Caco-2 (cell line): ENCODE data around the gene RALGAPA2. TPM values are rescaled to one million over a fixed set of nuclear protein-coding genes. Genes with fewer than 3 reads are reported as not detected.

ENCODE experiments used
- BruUV-seq: library from RNA; stranded (reverse); fragments of 400-500 nt; replicated peaks from 2 replicates; lab custom pipeline; 2021; lab: Mats Ljungman, UMichigan
- CTCF ChIA-PET: fragments of 300-600 bp; sonication (Branson Sonifier 250); formaldehyde crosslinking; loops from one replicate; lab custom pipeline; 2022; ENCODE audit warnings: antibody characterized with exemption; lab: Charles Lee
- POLR2A ChIA-PET: fragments of 300-600 bp; sonication (Branson Sonifier 250); formaldehyde crosslinking; loops from one replicate; lab custom pipeline; 2022; ENCODE audit warnings: antibody characterized with exemption; lab: Charles Lee
- DNase-seq, 2 experiments: peaks; one replicate each; pipeline versions ENCODE4 v3.0.0 to v3.0.0-alpha.2; 2020 to 2022
- H3K27me3 ChIP-seq: replicated peaks from 2 replicates; pipeline ENCODE4 v1.6.0; 2011; ENCODE audit warnings: low read length; ENCODE audit not compliant: control insufficient read depth, insufficient read depth
- H3K36me3 ChIP-seq: 2 replicates; pipeline ENCODE4 v1.5.1; 2011; ENCODE audit warnings: low read length; ENCODE audit not compliant: control insufficient read depth, insufficient read depth
- H3K4me1 ChIP-seq: fragments of 250-450 bp; sonication (Bioruptor Pico); 2 replicates; pipeline ENCODE4 v1.5.1; 2020; ENCODE audit warnings: mild to moderate bottlenecking
- H3K4me3 ChIP-seq: 2 replicates; pipeline ENCODE4 v1.5.1; 2011; ENCODE audit warnings: low read depth, mild to moderate bottlenecking, control low read depth, low read length
- H3K9me3 ChIP-seq: fragments of 250-450 bp; sonication (Bioruptor Pico); 2 replicates; pipeline ENCODE4 v1.5.1; 2020; ENCODE audit warnings: mild to moderate bottlenecking, moderate library complexity
- H3K27ac Mint-ChIP-seq: one replicate; pipeline ENCODE4 v1.8.0; 2022; ENCODE audit warnings: mixed read lengths; ENCODE audit not compliant: unreplicated experiment
- H3K27me3 Mint-ChIP-seq: one replicate; pipeline ENCODE4 v1.8.0; 2022; ENCODE audit warnings: mixed read lengths; ENCODE audit not compliant: insufficient read depth, unreplicated experiment
- H3K36me3 Mint-ChIP-seq: one replicate; pipeline ENCODE4 v1.8.0; 2022; ENCODE audit warnings: mild to moderate bottlenecking, mixed read lengths; ENCODE audit not compliant: insufficient read depth, unreplicated experiment
- H3K4me1 Mint-ChIP-seq: one replicate; pipeline ENCODE4 v1.8.0; 2022; ENCODE audit warnings: low read depth, mixed read lengths; ENCODE audit not compliant: unreplicated experiment
- H3K4me3 Mint-ChIP-seq: one replicate; pipeline ENCODE4 v1.8.0; 2022; ENCODE audit warnings: mild to moderate bottlenecking, moderate library complexity, mixed read lengths; ENCODE audit not compliant: unreplicated experiment
- H3K9me3 Mint-ChIP-seq: one replicate; pipeline ENCODE4 v1.8.0; 2022; ENCODE audit warnings: mixed read lengths; ENCODE audit not compliant: unreplicated experiment
- intact Hi-C: fragments of 100-400 bp; cut with micrococcal nuclease; formaldehyde crosslinking; loops from one replicate; pipeline ENCODE4 v1.10.0; 2022; ENCODE audit not compliant: unreplicated experiment
- total RNA-seq: library from RNA; stranded (reverse); gene quantifications from 2 replicates; pipeline ENCODE4 v1.2.3, GENCODE V29; 2022
- TF ChIP-seq, protein P1 (sequence below), 2 experiments: fragments of 200-600 bp in 1 of 2; IDR thresholded peaks; 1 replicate in 1 of 2; 2 replicates in 1 of 2; pipeline versions ENCODE4 v1.5.1 to v1.8.0; 2011 to 2022; ENCODE audit warnings: antibody characterized with exemption in 1 of 2, control low read depth in 1 of 2, inconsistent platforms in 1 of 2, low read depth in 1 of 2, low read length in 1 of 2, mild to moderate bottlenecking in 1 of 2, moderate library complexity in 1 of 2; ENCODE audit not compliant: insufficient read depth in 1 of 2, severe bottlenecking in 1 of 2, unreplicated experiment in 1 of 2

The RALGAPA2 gene
- total RNA-seq, 1 experiment from 2014 or later: 17.3 TPM

DNA sequence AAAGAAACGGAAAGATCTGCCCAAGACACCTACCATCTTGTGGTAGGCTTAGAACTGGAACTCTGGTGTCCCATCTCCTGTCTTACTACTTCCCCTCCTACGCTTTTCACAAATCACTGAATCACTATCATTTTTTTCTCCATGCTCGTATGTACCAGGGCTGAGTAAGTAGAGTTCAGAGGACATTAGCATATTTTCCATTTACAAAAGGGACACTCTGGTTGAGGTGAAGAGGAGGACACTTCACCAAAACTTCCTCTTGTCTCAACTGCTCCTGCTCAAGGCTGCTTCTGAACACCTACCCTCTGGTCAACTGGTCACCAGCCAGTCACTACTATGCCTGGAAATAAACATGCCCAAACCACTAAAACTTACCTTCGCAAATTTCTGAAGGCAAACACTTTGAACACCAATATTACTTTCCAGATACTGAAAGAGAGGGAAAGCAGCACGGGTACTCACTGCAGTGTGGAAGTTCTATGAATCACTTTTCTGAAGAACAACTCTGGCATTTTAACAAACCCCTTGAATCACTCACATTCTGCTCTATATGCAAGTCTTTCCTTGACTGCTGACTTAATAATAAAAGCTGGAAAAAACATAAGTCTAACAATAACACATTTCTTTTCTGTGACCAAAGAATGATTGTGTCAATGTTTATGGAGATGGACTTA is 221.2 kb downstream of the RALGAPA2 start:
- H3K36me3 Mint-ChIP-seq: no peaks in the 10 kb centered on the region
- TF ChIP-seq, protein P1, sequence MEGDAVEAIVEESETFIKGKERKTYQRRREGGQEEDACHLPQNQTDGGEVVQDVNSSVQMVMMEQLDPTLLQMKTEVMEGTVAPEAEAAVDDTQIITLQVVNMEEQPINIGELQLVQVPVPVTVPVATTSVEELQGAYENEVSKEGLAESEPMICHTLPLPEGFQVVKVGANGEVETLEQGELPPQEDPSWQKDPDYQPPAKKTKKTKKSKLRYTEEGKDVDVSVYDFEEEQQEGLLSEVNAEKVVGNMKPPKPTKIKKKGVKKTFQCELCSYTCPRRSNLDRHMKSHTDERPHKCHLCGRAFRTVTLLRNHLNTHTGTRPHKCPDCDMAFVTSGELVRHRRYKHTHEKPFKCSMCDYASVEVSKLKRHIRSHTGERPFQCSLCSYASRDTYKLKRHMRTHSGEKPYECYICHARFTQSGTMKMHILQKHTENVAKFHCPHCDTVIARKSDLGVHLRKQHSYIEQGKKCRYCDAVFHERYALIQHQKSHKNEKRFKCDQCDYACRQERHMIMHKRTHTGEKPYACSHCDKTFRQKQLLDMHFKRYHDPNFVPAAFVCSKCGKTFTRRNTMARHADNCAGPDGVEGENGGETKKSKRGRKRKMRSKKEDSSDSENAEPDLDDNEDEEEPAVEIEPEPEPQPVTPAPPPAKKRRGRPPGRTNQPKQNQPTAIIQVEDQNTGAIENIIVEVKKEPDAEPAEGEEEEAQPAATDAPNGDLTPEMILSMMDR (IDR thresholded peaks at IDR 0.05; ENCODE audit: insufficient read depth in 1 of 2, low read depth in 1 of 2, low read length in 1 of 2, severe bottlenecking in 1 of 2, unreplicated experiment in 1 of 2): no peak
- Histone ChIP-seq H3K4me3 (no peak overlapping the region), H3K27me3 (no peaks in the 10 kb centered on the region), H3K4me1 (no peaks in the 10 kb centered on the region), H3K36me3 (no peaks in the 10 kb centered on the region), H3K9me3 (no peaks in the 10 kb centered on the region)
- no peak overlapping the region for H3K4me3 Mint-ChIP-seq
- H3K9me3 Mint-ChIP-seq: no peaks in the 10 kb centered on the region
- H3K4me1 Mint-ChIP-seq: no peaks in the 10 kb centered on the region
- no peak overlapping the region for H3K27ac Mint-ChIP-seq
- H3K27me3 Mint-ChIP-seq: no peaks in the 10 kb centered on the region
- intact Hi-C loops: no loop called here
- ChIA-PET POLR2A (no interaction called here), CTCF (no interaction called here)
- BruUV-seq: no TSS peak
- DNase-seq: no peak

GRCh38 chr20:20490673-20491072 is 221.8 kb downstream of the RALGAPA2 start:
- Histone ChIP-seq H3K4me1 (no peaks in the 10 kb centered on the region), H3K9me3 (no peaks in the 10 kb centered on the region), H3K36me3 (no peaks in the 10 kb centered on the region), H3K4me3 (no peak overlapping the region), H3K27me3 (no peaks in the 10 kb centered on the region)
- ChIA-PET POLR2A (no interaction called here), CTCF (no interaction called here)
- BruUV-seq: no TSS peak
- no peak for DNase-seq
- Mint-ChIP-seq H3K36me3 (no peaks in the 10 kb centered on the region), H3K27me3 (no peaks in the 10 kb centered on the region), H3K9me3 (no peaks in the 10 kb centered on the region), H3K4me3 (no peak overlapping the region), H3K4me1 (no peaks in the 10 kb centered on the region), H3K27ac (no peak overlapping the region)
- intact Hi-C loops: no loop called here
- TF ChIP-seq, protein P1 (IDR thresholded peaks at IDR 0.05; ENCODE audit: insufficient read depth in 1 of 2, low read depth in 1 of 2, low read length in 1 of 2, severe bottlenecking in 1 of 2, unreplicated experiment in 1 of 2): no peak

DNA sequence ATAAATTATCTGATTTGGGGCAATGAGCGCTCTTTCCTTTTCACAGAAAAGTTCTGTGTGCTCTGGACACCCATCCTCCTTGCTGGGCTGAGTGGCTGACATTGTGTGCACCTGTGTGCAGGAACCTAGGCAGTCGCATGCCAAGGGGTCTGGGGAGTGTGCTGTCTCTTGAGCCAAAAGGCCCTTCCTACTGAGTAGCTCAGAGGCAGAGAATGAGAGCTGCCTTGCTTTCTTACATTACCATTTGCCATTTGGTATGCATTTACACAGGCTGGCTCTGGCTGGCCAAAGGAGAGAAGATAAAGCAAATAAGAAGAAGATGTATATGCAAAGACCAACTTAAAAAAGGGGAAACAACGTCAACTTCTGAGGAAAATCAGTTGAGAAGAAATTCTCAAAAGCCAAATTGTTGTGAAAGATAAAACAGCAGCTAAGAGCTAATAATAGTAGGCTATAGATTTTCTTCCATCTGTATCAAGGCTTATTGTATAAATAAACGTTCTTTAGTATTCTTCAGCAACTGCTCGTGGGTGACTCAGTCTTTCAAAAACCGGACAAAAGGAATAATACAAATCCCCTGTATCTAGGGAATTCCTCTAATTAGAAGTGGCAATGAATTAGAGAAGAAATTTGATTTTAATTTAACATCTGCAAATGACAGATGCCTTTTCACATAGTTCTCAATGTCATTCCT is 222.6 kb downstream of the RALGAPA2 start:
- POLR2A ChIA-PET: no interaction called here
- Mint-ChIP-seq H3K27me3 (no peaks in the 10 kb centered on the region), H3K4me3 (no peak overlapping the region), H3K4me1 (no peaks in the 10 kb centered on the region), H3K27ac (no peak overlapping the region), H3K9me3 (no peaks in the 10 kb centered on the region), H3K36me3 (no peaks in the 10 kb centered on the region)
- Histone ChIP-seq H3K27me3 (no peaks in the 10 kb centered on the region), H3K4me1 (no peaks in the 10 kb centered on the region), H3K36me3 (no peaks in the 10 kb centered on the region), H3K4me3 (no peak overlapping the region), H3K9me3 (no peaks in the 10 kb centered on the region)
- no TSS peak for BruUV-seq
- intact Hi-C loops: loop anchor here (10.0 kb wide), 1 partner anchor 125 kb away; the partner anchor contains the start of gene INSM1
- no peak for DNase-seq
- TF ChIP-seq, protein P1 (IDR thresholded peaks at IDR 0.05; ENCODE audit: insufficient read depth in 1 of 2, low read depth in 1 of 2, low read length in 1 of 2, severe bottlenecking in 1 of 2, unreplicated experiment in 1 of 2): no peak
- CTCF ChIA-PET: no interaction called here
